G401 (cell line): ENCODE results near the gene RPS15A. TPM values are rescaled to one million over a fixed set of nuclear protein-coding genes. Genes with fewer than 3 reads are reported as not detected.
A peak's percentile ranks its signal among the peaks of the same experiment; 100 is the strongest.
"Not testable (repeated sequence)": the region's sequence is repeated elsewhere in the genome, so short reads cannot be mapped to it uniquely, and the experiment has no call there.

Experiments
- DNase-seq: peaks from one replicate; pipeline ENCODE4 v3.0.0-alpha.2; 2015; ENCODE audit warnings: low spot score
- in situ Hi-C: cut with HindIII; loops from 2 replicates; pipeline ENCODE4 v1.10.0; 2016; ENCODE audit warnings: low sequenced_read_pairs, mixed read lengths
- total RNA-seq: library from RNA; depleted of rRNA; stranded (reverse); fragments of >200 nt; shearing (Covaris generic); gene quantifications from 2 replicates; pipeline ENCODE4 v1.2.3, GENCODE V29; 2014

Gene RPS15A
- total RNA-seq, 1 experiment from 2014 or later, result 1,175 TPM

DNA sequence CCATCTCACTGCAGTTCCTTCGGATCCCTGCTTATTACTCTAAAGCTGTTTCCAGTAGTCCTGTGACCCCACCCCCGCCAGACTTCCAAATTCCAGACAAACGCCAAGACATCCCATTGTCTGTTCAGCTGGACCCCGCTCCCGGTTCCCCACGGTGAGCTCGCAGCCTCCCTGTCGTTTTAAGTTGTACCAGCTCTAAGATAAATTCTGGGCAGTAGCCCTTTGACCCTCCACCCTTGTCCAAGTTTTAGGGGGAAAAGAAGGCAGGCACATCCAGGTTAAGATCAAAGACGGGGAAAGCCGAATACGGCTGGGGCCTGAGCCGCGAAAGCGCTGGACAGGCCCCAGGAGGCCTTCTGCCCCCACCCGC lies 10.6 kb upstream of the RPS15A start:
- in situ Hi-C loops, result loop anchor here (25.0 kb wide), 1 partner anchor 162 kb away; no protein-coding TSS in a partner anchor
- peak; percentile 20 for DNase-seq

DNA sequence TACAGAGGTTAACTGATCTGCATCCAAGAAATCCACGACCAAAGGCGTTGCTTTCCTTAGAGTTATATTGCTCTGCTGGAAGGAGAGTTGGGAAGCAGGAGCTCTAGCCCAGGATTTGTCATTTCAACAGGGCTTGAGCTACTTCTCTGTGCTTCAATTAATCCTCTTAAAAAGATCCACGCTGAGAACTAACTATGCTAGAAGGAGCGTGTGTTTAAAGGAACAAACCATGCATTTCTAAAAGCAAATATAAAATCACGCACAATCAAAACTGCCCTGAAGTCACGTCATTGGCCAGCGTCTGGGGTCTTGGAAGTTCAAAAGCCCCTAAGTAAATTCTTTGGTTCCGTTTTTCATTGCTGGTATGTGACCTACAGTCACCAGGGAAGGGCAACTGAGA lies 10.2 kb upstream of the RPS15A start:
- no peak for DNase-seq

GRCh38 chr16:18799500-18799899 lies 9.4 kb upstream of the RPS15A start:
- no peak for DNase-seq
- in situ Hi-C loops, result no loop called here

More for the DNA sequence above, 10.2 kb upstream of the RPS15A start:
- in situ Hi-C loops, result loop anchor here (25.0 kb wide), 1 partner anchor 162 kb away; no protein-coding TSS in a partner anchor

- in situ Hi-C loops, result no loop called here
- peak; percentile 86 for DNase-seq
Measured at GRCh38 chr16:18797746-18798145, 7.6 kb upstream of the RPS15A start.

- no peak for DNase-seq
- in situ Hi-C loops, result no loop called here
Measured at GRCh38 chr16:18796377-18796776, 6.2 kb upstream of the RPS15A start.

GRCh38 chr16:18792836-18793433 lies 2.8 kb upstream of the RPS15A start:
- in situ Hi-C loops, result no loop called here
- no peak for DNase-seq

DNA sequence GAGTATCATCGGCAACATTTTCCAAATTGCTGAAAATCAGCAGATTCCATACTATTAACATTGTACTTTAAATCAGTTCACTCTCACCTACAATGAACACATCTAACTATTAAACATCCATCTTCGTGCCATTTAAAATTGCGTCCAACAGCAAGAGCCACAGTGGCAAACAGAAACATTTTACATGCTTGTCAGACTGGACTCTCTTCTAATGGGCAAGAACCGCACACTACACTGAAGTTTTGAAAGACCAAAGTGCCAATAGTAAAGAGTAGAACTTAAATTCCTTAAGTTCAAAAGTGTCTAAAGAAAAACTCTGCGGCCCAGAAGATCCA lies 652 bp downstream of the RPS15A start:
- no peak for DNase-seq
- in situ Hi-C loops, result no loop called here

GRCh38 chr16:18788828-18789514 lies 1.2 kb downstream of the RPS15A start:
- peak; percentile 44 for DNase-seq
- in situ Hi-C loops, result no loop called here

GRCh38 chr16:18784917-18785623 lies 5.1 kb downstream of the RPS15A start:
- no peak for DNase-seq
- in situ Hi-C loops, result no loop called here

DNA sequence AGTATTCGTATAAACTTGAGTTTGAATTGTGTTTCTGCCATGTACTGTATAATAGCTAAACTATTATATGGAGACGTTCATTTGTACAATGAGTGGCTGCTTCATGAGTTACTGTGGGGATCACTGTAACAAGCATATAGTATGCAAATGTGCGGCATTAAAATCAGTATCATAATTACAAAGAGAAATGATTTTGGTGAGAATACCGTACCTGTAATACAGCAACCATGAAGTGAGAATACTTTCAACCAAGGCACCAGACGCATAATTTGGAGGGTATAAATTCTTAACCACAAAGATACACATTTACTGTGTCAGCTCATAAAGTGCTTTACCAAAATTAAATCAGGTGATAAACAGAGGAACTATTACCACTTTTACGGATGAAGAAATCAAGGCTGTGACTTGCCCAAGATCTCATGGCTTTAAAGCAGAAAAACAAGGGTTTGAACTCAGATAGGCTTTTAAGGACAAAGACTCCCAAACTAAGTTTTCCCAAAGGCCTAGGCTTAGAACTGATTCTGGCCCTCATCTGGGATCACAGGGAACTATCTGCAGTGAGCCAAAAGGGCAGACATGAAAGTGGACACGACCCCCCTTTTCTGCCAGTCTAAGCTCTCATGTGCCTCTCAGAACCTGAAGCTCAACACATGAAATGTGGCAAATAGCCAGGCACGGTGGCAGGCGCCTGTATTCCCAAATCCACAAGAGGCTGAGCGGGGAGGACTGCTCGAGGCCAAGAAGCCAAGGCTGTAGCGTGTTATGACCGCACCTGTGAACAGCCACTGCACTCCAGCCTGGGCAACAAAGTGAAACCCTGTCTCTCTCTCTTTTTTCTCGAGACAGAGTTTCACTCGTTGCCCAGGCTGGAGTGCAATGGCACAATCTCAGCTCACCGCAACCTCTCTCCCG lies 6.4 kb downstream of the RPS15A start:
- no peak for DNase-seq
- in situ Hi-C loops, result no loop called here

GRCh38 chr16:18782697-18783429 lies 7.3 kb downstream of the RPS15A start:
- in situ Hi-C loops, result no loop called here
- no peak for DNase-seq

DNA sequence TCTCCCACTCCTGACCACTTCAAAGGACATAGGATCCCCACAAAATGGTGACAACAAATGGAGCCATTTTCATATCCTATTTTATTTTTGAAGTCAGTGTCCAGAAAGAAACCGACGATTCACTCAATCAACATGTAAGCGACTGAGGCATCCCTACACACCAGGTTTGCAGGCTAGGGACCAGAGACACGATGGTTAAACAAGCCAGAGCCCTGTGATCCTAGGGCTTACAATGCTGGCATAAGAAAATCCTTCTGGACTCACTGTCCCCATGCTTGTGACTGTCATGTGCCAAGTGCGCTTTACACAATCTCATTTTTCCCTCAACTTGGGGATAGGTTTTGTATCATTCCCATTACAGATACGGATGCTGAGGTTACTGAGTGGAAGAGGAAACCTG lies 8.9 kb downstream of the RPS15A start:
- in situ Hi-C loops, DNase-seq: not testable (repeated sequence)

DNA sequence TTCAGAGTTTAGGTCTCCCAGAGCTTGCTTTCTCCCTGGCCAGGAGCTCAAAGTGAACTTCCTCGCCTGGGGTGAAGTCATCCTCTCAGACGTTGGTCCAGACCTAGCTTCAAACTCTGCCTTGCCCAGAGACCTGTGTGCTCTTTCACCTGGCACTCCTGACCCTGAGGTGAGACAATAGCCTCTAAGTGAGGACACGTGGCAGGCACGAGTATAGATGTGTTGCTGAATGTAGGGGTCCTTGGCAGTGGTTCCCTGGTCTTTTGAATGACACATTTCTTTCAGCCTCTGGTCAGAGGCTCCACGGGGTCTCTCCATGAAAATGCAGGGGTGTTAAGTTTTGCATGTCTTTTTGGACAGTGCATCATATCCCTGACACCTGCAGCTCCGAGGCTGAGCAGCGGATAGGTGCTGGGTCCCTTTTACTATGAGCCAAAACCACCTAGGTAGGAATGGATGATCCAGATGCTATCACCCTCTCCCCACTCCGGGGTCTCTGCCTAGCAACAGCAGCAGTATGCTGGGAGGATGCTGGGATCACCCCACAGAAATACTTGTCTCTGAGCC lies 9.6 kb downstream of the RPS15A start:
- in situ Hi-C loops, DNase-seq: not testable (repeated sequence)

DNA sequence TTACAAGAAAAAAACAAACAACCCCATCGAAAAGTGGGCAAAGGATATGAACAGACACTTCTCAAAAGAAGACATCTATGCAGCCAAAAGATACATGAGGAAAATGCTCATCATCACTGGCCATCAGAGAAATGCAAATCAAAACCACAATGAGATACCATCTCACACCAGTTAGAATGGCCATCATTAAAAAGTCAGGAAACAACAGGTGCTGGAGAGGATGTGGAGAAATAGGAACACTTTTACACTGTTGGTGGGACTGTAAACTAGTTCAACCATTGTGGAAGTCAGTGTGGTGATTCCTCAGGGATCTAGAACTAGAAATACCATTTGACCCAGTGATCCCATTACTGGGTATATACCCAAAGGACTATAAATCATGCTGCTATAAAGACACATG lies 12.5 kb downstream of the RPS15A start:
- DNase-seq, in situ Hi-C loops: not testable (repeated sequence)

DNA sequence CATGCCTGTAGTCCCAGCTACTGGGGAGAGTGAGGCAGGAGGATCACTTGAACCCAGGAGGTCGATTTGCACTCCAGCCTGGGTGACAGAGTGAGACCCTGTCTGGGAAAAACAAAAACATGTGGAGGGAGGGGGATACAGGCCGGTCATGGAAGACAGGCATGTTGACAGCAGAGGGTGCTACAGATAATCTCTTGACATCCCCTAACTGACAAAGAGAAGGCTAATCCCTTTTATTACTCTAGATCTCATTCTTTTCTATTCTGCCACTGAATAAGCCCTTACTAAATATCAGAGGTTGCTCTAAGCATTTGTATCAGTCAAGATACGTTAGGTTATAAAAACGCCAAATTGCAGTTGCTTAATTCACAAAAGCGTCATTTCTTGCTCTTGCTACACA lies 13.8 kb downstream of the RPS15A start:
- in situ Hi-C loops, DNase-seq: not testable (repeated sequence)

- in situ Hi-C loops, DNase-seq: not testable (repeated sequence)
Measured at GRCh38 chr16:18774651-18775050, 15.5 kb downstream of the RPS15A start.

DNA sequence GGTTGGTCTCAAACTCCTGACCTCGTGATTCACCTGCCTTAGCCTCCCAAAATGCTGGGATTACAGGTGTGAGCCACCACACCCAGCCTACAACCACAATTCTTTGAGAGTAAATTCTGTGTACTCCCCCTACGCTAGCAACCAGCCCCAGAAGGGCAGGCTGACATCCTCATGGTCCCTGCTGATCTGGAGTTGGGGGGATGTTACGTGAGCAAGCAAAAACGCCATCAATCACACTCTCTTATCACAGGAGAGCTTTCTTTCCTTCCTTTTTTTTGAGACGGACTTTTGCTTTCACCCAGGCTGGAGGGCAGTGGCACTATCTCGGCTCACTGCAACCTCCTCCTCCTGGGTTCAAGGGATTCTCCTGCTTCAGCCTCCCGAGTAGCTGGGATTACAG lies 18.0 kb downstream of the RPS15A start:
- DNase-seq, in situ Hi-C loops: not testable (repeated sequence)

- DNase-seq, in situ Hi-C loops: not testable (repeated sequence)
Measured at GRCh38 chr16:18770336-18770962, 19.7 kb downstream of the RPS15A start.
